Hematopoietic multipotent progenitor cell treated with erythropoietin and hydrocortisone succinate and interleukin-3 and kit ligand, for 8 days (in vitro differentiated cells): ENCODE data around the gene SLC4A4.

Experiments used
- DNase-seq: peaks from one replicate; pipeline ENCODE4 v3.0.0-alpha.2; 2015

The SLC4A4 gene

DNA sequence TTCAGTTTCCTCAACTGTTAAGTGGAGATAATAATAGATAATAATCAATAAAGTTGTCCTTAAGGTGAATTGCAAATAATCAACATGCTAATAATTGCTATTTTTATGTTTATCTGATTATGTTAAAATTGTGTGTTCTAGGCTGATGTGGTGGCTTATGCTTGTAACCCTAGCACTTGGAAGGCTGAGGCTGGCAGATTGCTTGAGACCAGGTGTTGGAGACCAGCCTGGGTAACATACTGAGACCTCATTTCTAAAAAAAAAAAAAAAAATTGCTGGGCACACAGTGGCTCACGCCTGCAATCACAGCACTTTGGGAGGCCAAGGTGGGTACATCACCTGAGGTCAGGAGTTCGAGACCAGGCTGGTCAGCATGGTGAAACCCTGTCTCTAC is 269.9 kb downstream of the SLC4A4 start:
- no peak for DNase-seq

DNA sequence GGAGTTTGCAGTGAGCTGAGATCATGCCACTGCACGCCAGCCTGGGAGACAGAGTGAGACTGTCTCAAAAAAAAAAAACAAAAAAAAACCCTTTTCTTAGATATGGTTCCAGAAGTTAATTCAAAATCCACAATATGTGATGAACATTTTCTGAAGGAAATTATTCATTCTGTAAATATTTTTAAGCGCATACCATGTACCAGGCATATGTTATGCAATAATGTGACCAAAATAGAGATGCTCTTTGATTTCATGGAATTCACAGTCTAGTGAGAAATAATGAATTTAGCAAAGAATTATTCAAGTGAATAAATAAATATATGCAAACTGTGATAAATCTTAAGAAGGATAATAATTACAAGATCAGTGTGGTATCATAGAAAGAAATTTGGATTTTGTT is 270.3 kb downstream of the SLC4A4 start:
- DNase-seq = no peak

DNA sequence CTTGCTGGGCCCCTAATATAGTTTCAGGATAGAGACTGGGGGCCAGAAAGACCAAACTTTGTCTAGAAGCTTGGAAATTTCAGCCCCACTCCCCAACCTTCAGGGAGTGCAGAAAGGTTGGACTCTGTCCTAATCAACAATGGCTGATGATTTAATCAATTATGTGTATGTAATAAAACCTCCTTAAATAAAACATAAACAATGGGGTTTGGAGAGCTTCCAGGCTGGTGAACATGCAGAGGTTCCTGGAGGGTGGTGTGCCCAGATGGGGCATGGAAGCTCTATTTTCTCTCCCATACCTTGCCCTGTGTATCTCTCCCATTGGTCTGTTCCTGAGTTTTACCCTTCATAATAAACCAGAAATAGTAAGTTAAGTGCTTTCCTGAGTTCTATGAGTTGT is 270.8 kb downstream of the SLC4A4 start:
- no peak for DNase-seq

DNA sequence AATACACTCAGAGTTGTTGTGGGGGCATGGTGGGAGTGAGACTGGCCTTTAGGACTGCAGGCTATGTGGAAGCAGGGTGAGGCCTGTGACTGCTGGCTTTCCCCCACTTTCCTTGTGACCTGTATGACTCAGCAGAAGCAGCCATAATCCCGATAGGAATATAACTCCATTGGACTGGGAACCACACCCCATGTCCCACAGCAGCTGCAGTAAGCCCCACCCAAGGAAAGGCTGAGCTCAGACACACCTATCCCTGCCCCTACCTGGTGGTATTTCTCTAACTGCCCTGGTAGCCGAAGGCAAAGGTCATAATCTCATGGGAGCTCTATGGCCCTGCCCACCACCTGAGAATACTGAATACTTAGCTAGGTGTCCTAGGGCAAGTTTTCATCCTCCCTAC is 275.8 kb downstream of the SLC4A4 start:
- DNase-seq = no peak

DNA sequence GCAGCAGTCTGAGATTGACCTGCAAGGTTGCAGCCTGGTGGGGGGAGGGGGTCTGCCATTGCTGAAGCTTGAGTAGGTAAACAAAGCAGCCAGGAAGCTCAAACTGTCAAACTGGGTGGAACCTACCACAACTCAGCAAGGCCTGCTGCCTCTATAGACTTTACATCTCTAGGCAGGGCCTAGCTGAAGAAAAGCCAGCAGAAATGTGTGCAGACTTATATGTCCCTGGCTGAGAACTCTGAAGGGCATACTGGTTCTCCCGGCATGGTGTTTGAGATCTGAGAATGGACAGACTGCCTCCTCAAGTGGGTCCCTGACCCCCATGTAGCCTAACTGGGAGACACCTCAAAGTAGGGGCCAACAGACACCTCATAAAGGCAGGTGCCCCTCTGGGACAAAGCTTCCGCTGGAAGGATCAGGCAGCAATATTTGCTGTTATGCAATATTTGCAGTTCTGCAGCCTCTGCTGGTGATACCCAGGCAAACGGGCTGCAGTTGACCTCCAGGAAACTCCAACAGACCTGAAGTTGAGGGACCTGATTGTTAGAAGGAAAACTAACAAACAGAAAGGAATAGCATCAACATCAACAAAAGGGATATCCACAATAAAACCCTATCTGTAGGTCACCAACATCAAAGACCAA is 277.5 kb downstream of the SLC4A4 start:
- DNase-seq = no peak
